Body of pancreas (tissue), 4 donors: ENCODE data around the gene TMEM221.

ENCODE experiments used
- POLR2A ChIP-seq, 3 donors: fragments of 450-650 bp; IDR thresholded peaks; one replicate each; pipeline ENCODE4 v1.6.1; 2016; ENCODE audit warnings: antibody characterized with exemption in 3 of 3, mild to moderate bottlenecking in 2 of 3
- TF ChIP-seq, protein P1 (sequence below), 7 experiments: fragments of 450-650 bp in 4 of 7; fragments of 200-600 bp in 3 of 7; sonication (generic) in 3 of 7; IDR thresholded peaks; one replicate each; pipeline ENCODE4 v1.5.1; 2016 to 2019; ENCODE audit warnings: antibody characterized with exemption in 7 of 7

DNA sequence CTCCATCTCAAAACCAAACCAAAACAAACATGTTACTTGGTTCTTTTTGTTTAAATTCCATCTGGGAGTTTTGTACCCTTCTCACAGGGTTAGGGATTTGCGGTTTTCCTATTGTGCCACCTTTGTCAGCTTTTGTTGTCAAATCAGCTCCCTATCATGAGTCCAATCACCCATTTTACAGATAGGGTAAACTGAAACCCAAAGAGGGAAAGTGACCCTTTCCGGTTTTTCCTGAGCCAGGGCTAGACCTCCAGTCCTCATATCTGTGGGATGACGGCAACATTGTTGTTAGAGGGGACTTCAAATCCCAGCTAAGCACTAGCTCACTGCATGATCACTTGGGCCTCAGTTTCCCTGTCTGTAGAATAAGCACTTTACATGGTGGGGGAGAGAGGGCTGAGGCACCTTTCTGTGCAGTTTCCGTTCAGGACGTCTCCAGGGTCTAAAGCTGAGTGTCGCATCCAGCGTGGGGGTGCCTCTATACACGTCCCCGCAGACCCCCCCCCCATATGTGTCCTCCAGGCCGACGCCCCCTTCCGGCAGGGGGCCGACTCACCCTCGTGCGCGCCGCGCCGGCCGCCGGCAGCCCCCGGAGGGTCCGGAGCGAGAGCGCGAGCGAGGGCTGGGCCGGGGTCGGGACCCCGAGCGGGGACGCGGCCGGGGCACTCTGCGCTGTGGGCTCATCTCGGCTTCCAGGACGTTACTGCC is 58.4 kb downstream of the TMEM221 start:
- TF ChIP-seq, protein P1, sequence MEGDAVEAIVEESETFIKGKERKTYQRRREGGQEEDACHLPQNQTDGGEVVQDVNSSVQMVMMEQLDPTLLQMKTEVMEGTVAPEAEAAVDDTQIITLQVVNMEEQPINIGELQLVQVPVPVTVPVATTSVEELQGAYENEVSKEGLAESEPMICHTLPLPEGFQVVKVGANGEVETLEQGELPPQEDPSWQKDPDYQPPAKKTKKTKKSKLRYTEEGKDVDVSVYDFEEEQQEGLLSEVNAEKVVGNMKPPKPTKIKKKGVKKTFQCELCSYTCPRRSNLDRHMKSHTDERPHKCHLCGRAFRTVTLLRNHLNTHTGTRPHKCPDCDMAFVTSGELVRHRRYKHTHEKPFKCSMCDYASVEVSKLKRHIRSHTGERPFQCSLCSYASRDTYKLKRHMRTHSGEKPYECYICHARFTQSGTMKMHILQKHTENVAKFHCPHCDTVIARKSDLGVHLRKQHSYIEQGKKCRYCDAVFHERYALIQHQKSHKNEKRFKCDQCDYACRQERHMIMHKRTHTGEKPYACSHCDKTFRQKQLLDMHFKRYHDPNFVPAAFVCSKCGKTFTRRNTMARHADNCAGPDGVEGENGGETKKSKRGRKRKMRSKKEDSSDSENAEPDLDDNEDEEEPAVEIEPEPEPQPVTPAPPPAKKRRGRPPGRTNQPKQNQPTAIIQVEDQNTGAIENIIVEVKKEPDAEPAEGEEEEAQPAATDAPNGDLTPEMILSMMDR (IDR thresholded peaks at IDR 0.05): no peak
- no peak for TF ChIP-seq POLR2A (IDR thresholded peaks at IDR 0.05)
